Measurements from ENCODE around the gene NFKBIB. TPM values are rescaled to one million over a fixed set of nuclear protein-coding genes. Genes with fewer than 3 reads are reported as not detected.

Gene NFKBIB
- total and polyA plus RNA-seq, 9 donors = 3.2 to 21.6 (median 13.2) TPM

GRCh38 chr19:38944981-38945506 is 45.3 kb downstream of the NFKBIB start:
- no peaks in the 10 kb centered on the region for H3K36me3 ChIP-seq
- peak in 1 of 5 donors; percentile 40 for DNase-seq

GRCh38 chr19:38945562-38946228 is 45.9 kb downstream of the NFKBIB start:
- Histone ChIP-seq H3K4me1 (ENCODE audit: insufficient read depth) (peaks cover 6% of the 10 kb centered on the region), H3K36me3 (no peaks in the 10 kb centered on the region), H3K27me3 (no peaks in the 10 kb centered on the region), H3K4me3 (no peak overlapping the region), H3K9me3 (no peaks in the 10 kb centered on the region), H3K27ac (no peak overlapping the region)
- intact Hi-C loops (cut with DNase I) = no loop called here
- DNase-seq = peak in 1 of 5 donors; percentile 36
- WGBS, 3 donors = 87 to 96% (median 94%) methylated on average over 3 of the region's 3 CpGs
- TF ChIP-seq POLR2A (IDR thresholded peaks at IDR 0.05) = no peak
- no peak for TF ChIP-seq EP300 (IDR thresholded peaks at IDR 0.05)
- TF ChIP-seq CTCF (IDR thresholded peaks at IDR 0.05) = no peak

More at GRCh38 chr19:38944981-38945506, 45.3 kb downstream of the NFKBIB start:
- 89 to 91% (median 89%) methylated on average over 11 to 12 of the region's 12 CpGs for WGBS, 3 donors
- Histone ChIP-seq H3K27ac (no peak overlapping the region), H3K27me3 (no peaks in the 10 kb centered on the region), H3K4me1 (ENCODE audit: insufficient read depth) (peaks cover 3% of the 10 kb centered on the region), H3K4me3 (no peak overlapping the region), H3K9me3 (no peaks in the 10 kb centered on the region)
- intact Hi-C loops (cut with DNase I) = no loop called here
- TF ChIP-seq CTCF (IDR thresholded peaks at IDR 0.05) (no peak), EP300 (IDR thresholded peaks at IDR 0.05) (no peak), POLR2A (IDR thresholded peaks at IDR 0.05) (no peak)

- intact Hi-C loops (cut with DNase I) = no loop called here
- Histone ChIP-seq H3K4me1 (ENCODE audit: insufficient read depth) (peaks cover 6% of the 10 kb centered on the region), H3K27me3 (no peaks in the 10 kb centered on the region), H3K4me3 (no peak overlapping the region), H3K9me3 (no peaks in the 10 kb centered on the region), H3K27ac (no peak overlapping the region), H3K36me3 (no peaks in the 10 kb centered on the region)
- peak in 1 of 5 donors; percentile 30 for DNase-seq
- TF ChIP-seq CTCF (IDR thresholded peaks at IDR 0.05) (no peak), EP300 (IDR thresholded peaks at IDR 0.05) (no peak), POLR2A (IDR thresholded peaks at IDR 0.05) (no peak)
- WGBS, 3 donors = 87 to 91% (median 90%) methylated on average over 11 of the region's 11 CpGs
These were observed 46.7 kb downstream of the NFKBIB start for GRCh38 chr19:38946229-38947010.

- Histone ChIP-seq H3K9me3 (no peaks in the 10 kb centered on the region), H3K27me3 (no peaks in the 10 kb centered on the region), H3K4me3 (peak overlapping the region; percentile 22), H3K36me3 (no peaks in the 10 kb centered on the region), H3K4me1 (ENCODE audit: insufficient read depth) (peaks cover 6% of the 10 kb centered on the region), H3K27ac (no peak overlapping the region)
- DNase-seq = peak; percentile 92 to 97 (median 94)
- WGBS, 3 donors = 6 to 18% (median 7%) methylated on average over 30 to 72 of the region's 72 CpGs
- TF ChIP-seq EP300 (IDR thresholded peaks at IDR 0.05) = no peak
- TF ChIP-seq CTCF (IDR thresholded peaks at IDR 0.05) = no peak
- TF ChIP-seq POLR2A (IDR thresholded peaks at IDR 0.05) = no peak
- intact Hi-C loops (cut with DNase I) = loop anchor here in 1 of 4 donors (10.0 kb wide), 1 partner anchor 375 kb away; the partner anchor contains the start of gene LRFN1
These were observed 50.0 kb downstream of the NFKBIB start for GRCh38 chr19:38949580-38950367.

Measured in ovary (tissue), 9 donors.